Adrenal gland (tissue), 12 donors: ENCODE data around the gene ACSM3. TPM values are rescaled to one million over a fixed set of nuclear protein-coding genes. Genes with fewer than 3 reads are reported as not detected.

ENCODE experiments used
- DNase-seq, 7 donors: peaks; one replicate each; pipeline ENCODE4 v3.0.0-alpha.2; 2019 to 2020
- H3K27ac ChIP-seq, 5 donors: fragments of 200-600 bp; sonication (generic) in 4 of 5; 1 replicate in 3 of 5; 2 replicates in 2 of 5; pipeline versions ENCODE4 v1.5.1 to v1.8.0; 2016 to 2020; ENCODE audit warnings: mild to moderate bottlenecking in 1 of 5
- H3K27me3 ChIP-seq: fragments of 200-600 bp; 2 replicates; pipeline ENCODE4 v1.8.0; 2021
- H3K36me3 ChIP-seq, 2 donors: fragments of 200-600 bp; replicated peaks in 1 of 2; 1 replicate in 1 of 2; 2 replicates in 1 of 2; pipeline versions ENCODE4 v1.5.1 to v1.8.0; 2018 to 2022
- H3K4me1 ChIP-seq, 2 donors: fragments of 200-600 bp; replicated peaks in 1 of 2; 1 replicate in 1 of 2; 2 replicates in 1 of 2; pipeline versions ENCODE4 v1.5.1 to v1.8.0; 2018 to 2021
- H3K4me3 ChIP-seq, 4 donors: fragments of 200-600 bp; sonication (generic) in 3 of 4; one replicate each; pipeline ENCODE4 v1.5.1; 2016 to 2018
- H3K9me3 ChIP-seq, 3 donors: fragments of 200-600 bp; sonication (generic) in 1 of 3; replicated peaks in 1 of 3; 1 replicate in 2 of 3; 2 replicates in 1 of 3; pipeline versions ENCODE4 v1.5.1 to v1.8.0; 2016 to 2021
- CTCF ChIP-seq, 6 experiments: fragments of 450-650 bp in 4 of 6; fragments of 200-600 bp in 2 of 6; sonication (generic) in 1 of 6; IDR thresholded peaks; 1 replicate in 5 of 6; 2 replicates in 1 of 6; pipeline versions ENCODE4 v1.5.1 to v1.8.0; 2016 to 2021; ENCODE audit warnings: antibody characterized with exemption in 6 of 6, mild to moderate bottlenecking in 2 of 6, moderate library complexity in 1 of 6
- POLR2A ChIP-seq, 2 donors: fragments of 450-650 bp; IDR thresholded peaks; one replicate each; pipeline ENCODE4 v1.6.1; 2017; ENCODE audit warnings: antibody characterized with exemption in 2 of 2, mild to moderate bottlenecking in 2 of 2, moderate library complexity in 1 of 2
- WGBS, 4 donors: extraction: QIAGEN DNeasy Blood & Tissue Kit in 2 of 4; methylation state at CpG; one replicate each; pipeline versions ENCODE4 v1.1.5 to v1.1.7; 2013 to 2017; 5-methylcytosine and 5-hydroxymethylcytosine counted together
- intact Hi-C, 2 donors: fragments of 100-400 bp; cut with DNase I; formaldehyde crosslinking; loops; one replicate each; pipeline versions ENCODE4 v1.14.1 to v1.15.0; 2022 to 2023
- polyA plus RNA-seq, 3 donors: library from polyadenylated mRNA; stranded (reverse); fragments of 200-250 nt in 2 of 3; fragments of 350-450 nt in 1 of 3; fragmentation: Illumina TruSeq in 1 of 3; extraction: RNeasy Lipid Tissue Mini Kit (QIAGEN cat#74804) in 1 of 3; gene quantifications; one replicate each; pipeline ENCODE4 v1.2.3, GENCODE V29; 2013 to 2014
- total RNA-seq, 9 donors: library from RNA; depleted of rRNA in 4 of 9; stranded (reverse); fragments of >200 nt in 4 of 9; fragments of 120-200 nt in 1 of 9; fragmentation: NEBNext Ultra II Directional in 1 of 9; extraction: Animal tissue kit (Norgen Biotek cat#: 25700) in 1 of 9; gene quantifications; one replicate each; pipeline versions ENCODE4 v1.1.0 to v1.2.4, GENCODE V29; 2013 to 2023
- donor health status: healthy with polysubstance abuse.
- donor health status: Bipolar disorder and iron deficiency.
- donor health status: DM: yes; HTN: yes; CAD: no.
- donor health status: DM: no; HTN: no; CAD: no.
- donor health status: DM: no; HTN: no; CAD: no.
- donor health status: DM: yes; HTN: yes; CAD: no.

ACSM3 gene
- total and polyA plus RNA-seq, 12 donors: 4.7 to 99.4 (median 11.6) TPM

- H3K27me3 ChIP-seq: no peaks in the 10 kb centered on the region
- no peaks in the 10 kb centered on the region for H3K9me3 ChIP-seq
- TF ChIP-seq POLR2A (IDR thresholded peaks at IDR 0.05) (peak; percentile 18 to 77), CTCF (IDR thresholded peaks at IDR 0.05) (peak in 5 of 6 experiments; percentile 21 to 47 (median 27))
- H3K36me3 ChIP-seq: peaks cover 0 to 7% of the 10 kb centered on the region in 2 donors
- intact Hi-C loops: no loop called here
- peaks cover 4 to 7% of the 10 kb centered on the region in 2 donors for H3K4me1 ChIP-seq
- peak within 1 kb of the TSS; percentile 82 to 97 (median 91) for H3K27ac ChIP-seq
- 0 to 1% (median 0%) methylated on average over 25 to 74 of the region's 74 CpGs for WGBS, 4 donors
- DNase-seq: peak; percentile 91 to 97 (median 95)
- peak within 1 kb of the TSS; percentile 28 to 97 (median 75) for H3K4me3 ChIP-seq
Measured at GRCh38 chr16:20806168-20807050, 42.6 kb downstream of the ACSM3 start, which contains the start of the genes ERI2 and REXO5. ERI2 (minus strand) TSS chr16:20806472; CDS start chr16:20806430, 42 bp downstream. REXO5 (plus strand) TSS chr16:20806527; CDS start chr16:20806954, 427 bp downstream.

GRCh38 chr16:20807862-20808261 is 44.0 kb downstream of the ACSM3 start:
- Histone ChIP-seq H3K27me3 (no peaks in the 10 kb centered on the region), H3K4me1 (peaks cover 4 to 7% of the 10 kb centered on the region in 2 donors), H3K9me3 (no peaks in the 10 kb centered on the region), H3K4me3 (no peak overlapping the region), H3K27ac (no peak overlapping the region), H3K36me3 (peaks cover 0 to under 1% of the 10 kb centered on the region in 2 donors)
- intact Hi-C loops: no loop called here
- 86 to 98% (median 93%) methylated on average over 11 of the region's 11 CpGs for WGBS, 4 donors
- no peak for DNase-seq
- no peak for TF ChIP-seq CTCF (IDR thresholded peaks at IDR 0.05)
- no peak for TF ChIP-seq POLR2A (IDR thresholded peaks at IDR 0.05)

- intact Hi-C loops: no loop called here
- DNase-seq: no peak
- WGBS, 4 donors: 88 to 96% (median 95%) methylated on average over 10 of the region's 10 CpGs
- Histone ChIP-seq H3K36me3 (peaks cover 0 to 8% of the 10 kb centered on the region in 2 donors), H3K4me1 (no peaks in the 10 kb centered on the region), H3K27ac (no peak overlapping the region), H3K9me3 (no peaks in the 10 kb centered on the region), H3K4me3 (no peak overlapping the region), H3K27me3 (no peaks in the 10 kb centered on the region)
- TF ChIP-seq CTCF (IDR thresholded peaks at IDR 0.05): no peak
- TF ChIP-seq POLR2A (IDR thresholded peaks at IDR 0.05): no peak
Measured at GRCh38 chr16:20811889-20812439, 48.1 kb downstream of the ACSM3 start.

DNA sequence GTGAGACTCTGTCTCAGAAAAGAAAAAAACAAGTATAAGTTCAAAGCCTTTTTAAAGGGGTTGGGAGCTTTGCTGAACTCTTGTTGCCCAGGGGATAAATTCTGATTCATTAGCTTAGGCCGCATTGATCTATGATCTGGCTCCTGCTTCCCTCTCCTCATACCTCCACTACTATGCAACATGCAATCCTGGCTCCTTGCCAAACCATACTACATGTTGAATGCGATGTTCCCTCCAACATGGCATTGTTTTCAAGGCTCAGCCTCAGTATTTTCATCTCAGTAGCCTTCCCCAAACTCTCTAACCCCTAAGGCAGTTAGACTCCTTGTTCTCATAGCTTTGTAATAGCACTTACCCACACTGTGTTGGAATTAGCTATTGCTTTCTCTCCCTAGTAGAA is 48.7 kb downstream of the ACSM3 start:
- H3K4me1 ChIP-seq: no peaks in the 10 kb centered on the region
- peaks cover 0 to 8% of the 10 kb centered on the region in 2 donors for H3K36me3 ChIP-seq
- H3K9me3 ChIP-seq: no peaks in the 10 kb centered on the region
- intact Hi-C loops: no loop called here
- no peak overlapping the region for H3K4me3 ChIP-seq
- no peak for DNase-seq
- no peaks in the 10 kb centered on the region for H3K27me3 ChIP-seq
- H3K27ac ChIP-seq: no peak overlapping the region
- 66 to 80% (median 72%) methylated on average over 2 of the region's 2 CpGs for WGBS, 4 donors
- TF ChIP-seq POLR2A (IDR thresholded peaks at IDR 0.05) (no peak), CTCF (IDR thresholded peaks at IDR 0.05) (no peak)
